ENCODE results near the gene DNAJB8.

Gene DNAJB8

DNA sequence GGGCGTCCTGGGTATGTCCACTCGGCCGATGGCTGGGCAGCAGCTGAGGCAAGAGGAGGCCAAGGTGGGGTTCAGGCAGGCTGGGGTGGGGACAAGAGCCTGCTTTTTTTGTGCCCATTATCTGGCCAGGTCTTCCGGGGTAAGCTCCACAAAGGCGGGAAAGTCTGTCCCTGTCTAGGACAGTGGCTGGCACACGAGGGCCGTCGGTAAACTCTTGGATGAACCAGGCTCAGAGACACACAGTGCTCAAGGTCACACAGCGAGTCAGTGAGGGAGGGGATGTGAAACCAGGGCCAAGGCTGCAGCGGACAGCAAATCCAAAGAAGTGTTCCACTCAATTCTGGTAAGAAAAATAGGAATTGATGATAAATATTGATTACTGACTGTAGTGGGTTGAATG, 2.9 kb downstream of the DNAJB8 start:
- no peak for DNase-seq

DNA sequence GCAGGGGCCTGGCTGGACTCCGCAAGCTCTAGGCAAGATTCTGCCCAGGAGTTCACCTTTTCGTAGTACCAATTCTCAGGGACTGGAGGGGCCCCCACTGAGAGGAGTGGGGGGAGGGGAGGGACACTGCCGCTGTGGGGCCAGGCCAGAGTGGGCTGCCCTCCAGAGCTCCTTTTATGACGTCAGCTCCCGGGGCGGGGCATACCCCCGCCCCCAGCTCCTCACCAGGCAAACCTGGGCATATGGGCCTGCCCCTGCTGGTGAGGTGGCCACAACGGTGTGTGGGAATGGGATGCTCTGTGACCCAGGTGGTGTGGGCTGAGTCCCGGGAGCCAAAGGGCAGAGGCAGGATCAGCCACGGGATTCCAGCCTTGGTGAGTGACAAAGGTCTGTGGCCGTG, 3.3 kb downstream of the DNAJB8 start:
- DNase-seq = no peak

DNA sequence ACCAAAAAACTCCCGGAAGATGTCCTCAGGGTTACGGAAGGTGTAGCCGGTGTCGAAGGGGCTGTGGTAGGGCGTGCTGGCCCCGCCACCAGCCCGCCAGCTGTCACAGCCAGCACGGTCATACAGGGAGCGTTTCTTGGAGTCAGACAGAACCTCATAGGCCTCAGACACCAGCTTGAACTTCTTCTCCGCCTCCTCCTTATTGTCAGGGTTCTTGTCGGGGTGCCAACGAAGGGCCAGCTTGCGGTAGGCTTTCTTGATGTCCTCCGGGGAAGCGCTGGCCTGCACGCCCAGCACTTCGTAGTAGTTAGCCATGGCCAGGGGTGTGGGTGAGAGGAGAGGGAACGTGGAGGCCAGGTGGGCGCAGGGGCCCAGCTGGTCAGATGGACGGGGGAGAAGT, 3.8 kb downstream of the DNAJB8 start:
- no peak for DNase-seq

DNA sequence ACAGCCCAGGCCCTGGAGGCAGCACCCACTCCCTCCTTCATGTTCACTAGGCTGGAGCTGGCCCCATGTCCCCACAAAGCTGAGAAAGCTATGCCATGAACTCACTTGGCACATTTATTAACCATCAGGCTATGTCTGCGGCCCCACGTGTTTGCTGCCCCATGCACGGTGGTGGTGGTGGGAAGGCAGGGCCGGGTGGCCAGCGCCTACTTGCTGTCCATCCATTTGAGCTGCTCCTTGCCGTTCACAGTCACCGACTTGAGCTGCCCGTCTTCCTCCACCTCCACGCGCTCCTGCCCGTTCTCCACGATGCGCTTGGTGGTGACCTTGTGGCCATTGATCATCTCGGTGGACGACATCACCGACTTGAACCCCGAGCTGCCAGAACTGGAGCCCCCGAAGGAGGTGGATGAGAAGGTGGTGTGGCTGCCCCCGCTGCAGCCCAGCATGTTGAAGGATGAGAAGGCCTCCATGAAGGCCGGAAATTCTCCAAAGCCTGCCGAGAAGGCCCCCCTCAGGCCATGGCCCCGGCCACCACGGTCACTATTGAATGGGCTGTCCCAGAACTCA, 4.3 kb downstream of the DNAJB8 start:
- DNase-seq = no peak

DNA sequence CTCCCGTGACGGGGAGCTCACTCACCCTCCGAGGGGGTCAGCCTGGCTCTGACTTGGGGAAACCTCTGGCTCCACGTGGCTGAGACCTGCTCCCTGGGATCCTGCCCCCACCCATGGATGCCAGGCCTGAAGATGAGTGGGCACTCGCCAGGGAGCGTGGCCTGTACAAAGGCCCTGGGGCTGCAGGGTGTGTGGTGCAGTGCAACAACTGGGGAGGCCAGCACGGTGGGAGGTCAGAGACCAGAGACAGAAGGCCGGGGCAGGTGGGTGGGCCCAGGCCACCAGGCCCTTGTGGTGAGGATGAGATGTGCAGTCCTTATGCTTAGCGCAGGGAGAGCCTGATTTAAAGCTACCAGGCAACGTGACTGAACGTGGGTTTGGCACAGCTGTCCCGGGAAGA, 5.0 kb downstream of the DNAJB8 start:
- no peak for DNase-seq

DNA sequence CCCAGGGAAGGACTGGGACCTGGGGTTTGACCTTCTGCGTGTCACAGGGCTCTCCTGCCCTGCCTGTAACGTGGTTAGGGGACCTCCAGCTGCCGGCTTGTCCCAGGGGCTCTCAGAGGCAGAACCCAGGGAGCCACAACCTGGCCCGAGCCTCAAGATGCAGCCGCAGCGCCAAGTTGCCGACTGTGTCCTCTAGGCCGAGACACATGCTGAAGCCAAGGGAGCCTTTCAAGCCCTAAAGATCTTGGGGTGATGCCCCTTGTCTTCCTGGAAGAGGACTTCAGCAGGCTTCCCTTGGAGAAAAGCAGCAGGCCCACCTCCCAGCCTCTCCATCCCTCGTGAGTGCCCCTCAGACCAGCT, 7.2 kb downstream of the DNAJB8 start:
- no peak for DNase-seq

DNA sequence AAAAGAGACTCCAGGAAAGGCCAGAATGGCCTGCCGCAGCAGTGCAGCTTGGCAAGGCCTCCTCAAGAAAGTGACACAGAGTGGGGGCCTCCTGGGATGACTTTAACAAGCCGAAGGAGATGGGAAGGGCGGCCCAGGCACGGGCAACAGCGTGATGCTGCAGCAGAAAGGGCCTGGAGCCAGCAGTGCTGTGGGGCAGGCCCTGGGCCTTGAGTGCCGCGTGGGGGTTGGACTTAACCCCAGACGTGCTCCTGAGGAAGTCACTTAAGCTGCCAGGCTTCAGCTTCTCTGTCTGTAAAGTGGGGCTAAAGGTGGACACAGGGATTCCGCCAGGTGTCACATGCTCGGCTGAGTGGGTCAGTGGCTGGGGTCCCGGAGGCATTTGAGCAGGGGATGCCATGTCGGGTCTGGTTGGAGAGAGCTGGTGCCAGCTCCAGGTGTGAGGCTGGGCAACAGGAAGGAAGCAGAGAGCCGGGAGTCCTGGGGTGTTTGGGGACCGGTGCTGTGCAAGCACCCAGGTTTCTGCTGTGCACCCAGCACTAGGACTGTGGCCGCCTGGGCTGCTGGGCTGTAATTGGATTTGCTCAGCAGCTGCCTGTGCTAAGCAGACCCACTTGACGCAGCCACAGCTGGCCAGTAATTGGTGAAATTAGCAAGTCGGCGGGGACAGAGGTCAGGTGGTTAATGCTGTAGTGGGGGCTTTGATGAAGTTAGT, 7.8 kb downstream of the DNAJB8 start:
- no peak for DNase-seq

DNA sequence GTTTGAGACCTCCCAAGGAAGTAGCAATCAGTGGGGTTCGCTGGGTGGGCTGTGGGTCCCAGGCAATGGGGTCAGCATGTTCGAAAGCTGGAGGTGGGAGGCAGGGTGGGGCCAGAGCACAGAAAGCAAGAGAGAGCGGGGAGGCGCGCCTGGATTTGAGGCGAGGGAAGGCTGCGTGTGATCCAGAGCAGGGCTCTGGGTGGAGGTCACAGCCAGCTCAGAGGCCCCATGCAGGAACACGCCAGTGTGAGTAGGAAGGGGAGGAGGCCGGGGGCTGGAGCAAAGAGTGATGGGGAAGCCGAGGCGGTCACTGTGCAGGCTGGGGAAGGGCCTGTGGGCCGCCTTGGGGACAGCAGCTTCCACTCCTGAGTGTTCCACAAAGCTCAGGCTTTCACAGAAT, 8.8 kb downstream of the DNAJB8 start:
- DNase-seq = no peak

DNA sequence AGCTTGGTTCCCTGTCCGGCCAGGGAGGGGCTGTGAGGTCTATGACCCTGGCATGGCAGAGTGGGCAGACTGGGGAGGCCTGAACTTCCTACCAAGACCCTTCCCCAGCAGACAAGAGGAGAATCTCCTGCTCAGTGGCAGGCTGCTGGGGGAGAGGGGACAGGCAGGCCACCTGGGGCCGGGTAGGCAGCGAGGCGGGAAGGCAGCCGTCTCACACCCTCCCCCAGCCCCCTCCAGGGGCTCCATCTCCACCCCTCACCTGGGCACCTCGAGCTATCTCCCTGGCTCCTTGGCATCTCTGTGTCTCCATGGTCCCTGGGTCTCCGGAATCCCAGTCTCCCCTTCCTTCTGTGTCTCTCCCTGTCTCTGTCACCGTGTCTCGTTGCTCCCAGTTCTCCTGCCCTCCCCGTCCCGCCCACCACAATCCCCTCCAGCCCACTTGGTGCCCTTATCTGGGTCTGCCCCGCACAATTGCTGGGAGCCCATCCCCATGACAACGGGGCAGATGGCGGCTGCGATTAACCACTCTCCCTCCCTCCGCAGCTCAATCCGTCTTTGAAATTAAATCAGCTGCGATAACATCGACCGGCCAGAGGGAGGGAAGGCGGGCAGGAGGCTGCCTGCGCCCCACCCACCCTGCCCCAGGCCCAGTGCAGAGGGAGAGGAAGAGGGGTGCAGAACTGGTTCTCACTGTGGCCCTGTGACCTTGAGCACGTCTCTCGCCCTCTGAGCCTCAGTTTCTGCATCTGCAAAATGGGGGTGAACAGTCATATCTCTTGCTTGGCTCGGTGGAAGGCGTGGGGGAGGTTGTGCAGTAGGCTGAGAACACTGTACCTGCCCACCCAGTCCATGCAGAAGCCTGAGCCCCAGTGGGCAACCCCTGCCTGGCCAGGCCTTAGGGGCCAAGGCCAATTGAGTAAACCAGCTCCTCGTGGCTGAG, 9.6 kb downstream of the DNAJB8 start:
- DNase-seq = no peak

DNA sequence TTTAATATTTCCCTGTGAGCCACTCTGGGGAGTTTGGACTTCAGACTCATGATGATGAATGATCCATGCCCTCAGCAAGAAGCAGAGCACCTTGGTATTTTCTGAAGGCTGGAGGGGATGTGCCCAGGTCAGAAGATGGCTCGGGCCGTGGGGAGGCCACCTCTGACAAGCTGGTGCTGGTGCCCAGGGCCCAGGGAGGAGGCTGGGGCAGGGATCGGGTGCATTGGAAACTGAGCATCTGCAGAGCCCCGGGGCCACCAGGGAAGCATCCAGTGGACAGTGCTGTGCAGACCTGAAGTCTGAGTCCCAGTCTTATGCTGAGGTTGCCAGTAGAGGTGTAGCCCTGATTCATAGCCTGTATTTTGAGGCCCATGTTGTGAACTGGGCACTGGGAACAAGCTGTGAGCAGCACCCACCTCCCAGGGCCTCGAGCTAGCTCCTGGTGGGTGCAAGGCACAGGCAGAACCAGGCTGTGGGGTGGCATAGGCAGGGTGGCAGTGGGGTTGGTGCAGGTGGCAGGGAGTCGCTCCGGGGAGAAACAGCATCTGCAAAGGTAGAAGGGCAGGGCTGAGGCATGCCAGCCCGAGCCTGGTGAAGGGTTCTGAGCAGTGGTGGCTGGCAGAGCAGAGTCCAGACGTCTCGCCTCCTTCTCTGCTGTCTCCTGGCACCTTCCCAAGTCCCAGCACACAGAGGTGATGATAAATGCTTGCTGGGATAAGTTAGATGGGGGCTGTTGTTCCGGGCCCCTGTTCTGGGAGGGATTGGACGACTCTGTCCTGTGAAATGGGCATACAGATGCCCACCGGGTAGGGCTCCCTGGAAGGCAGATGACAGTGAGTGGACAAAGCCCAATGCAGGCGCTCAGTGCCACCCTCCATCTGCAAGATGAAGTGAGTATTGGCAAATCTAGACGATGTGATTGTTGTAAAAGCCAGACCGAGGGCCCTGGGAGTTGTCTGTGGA, 10.6 kb downstream of the DNAJB8 start:
- DNase-seq = no peak

DNA sequence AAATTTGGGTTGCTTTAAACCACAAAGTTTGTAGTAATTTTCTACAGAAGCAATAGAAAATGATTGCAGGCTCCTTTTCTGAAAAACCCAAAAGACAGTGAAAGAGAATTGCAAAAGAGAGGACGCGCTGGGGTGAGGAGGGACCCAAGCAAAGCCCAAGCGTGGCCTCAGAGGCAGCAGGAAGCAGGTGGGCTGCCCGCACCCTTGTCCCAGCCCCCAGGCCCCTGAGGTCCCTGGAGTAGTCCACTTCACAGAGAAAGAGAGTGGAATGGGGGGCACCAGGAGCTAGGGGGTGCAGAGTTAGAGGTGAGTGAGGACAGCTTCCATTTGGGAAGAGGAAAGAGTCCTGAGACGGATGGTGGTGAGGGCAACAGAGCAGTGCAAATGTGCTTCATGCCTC, 11.6 kb downstream of the DNAJB8 start:
- DNase-seq = no peak

DNA sequence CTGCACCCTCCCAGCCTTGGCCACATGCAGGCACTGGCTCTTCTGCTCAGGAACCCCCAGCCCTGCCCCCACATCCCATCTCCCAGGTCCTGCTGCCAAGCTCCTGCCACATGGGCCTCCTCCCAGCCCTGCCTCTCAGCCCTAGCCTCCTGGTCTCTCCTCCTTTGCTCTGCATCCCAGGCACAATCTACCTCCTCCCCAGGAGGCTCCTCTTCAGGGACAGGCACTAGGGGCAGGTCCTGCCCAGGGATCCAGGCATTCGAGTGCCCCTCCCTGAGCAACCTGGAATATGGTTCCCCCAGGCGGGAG, 12.4 kb downstream of the DNAJB8 start:
- no peak for DNase-seq

DNA sequence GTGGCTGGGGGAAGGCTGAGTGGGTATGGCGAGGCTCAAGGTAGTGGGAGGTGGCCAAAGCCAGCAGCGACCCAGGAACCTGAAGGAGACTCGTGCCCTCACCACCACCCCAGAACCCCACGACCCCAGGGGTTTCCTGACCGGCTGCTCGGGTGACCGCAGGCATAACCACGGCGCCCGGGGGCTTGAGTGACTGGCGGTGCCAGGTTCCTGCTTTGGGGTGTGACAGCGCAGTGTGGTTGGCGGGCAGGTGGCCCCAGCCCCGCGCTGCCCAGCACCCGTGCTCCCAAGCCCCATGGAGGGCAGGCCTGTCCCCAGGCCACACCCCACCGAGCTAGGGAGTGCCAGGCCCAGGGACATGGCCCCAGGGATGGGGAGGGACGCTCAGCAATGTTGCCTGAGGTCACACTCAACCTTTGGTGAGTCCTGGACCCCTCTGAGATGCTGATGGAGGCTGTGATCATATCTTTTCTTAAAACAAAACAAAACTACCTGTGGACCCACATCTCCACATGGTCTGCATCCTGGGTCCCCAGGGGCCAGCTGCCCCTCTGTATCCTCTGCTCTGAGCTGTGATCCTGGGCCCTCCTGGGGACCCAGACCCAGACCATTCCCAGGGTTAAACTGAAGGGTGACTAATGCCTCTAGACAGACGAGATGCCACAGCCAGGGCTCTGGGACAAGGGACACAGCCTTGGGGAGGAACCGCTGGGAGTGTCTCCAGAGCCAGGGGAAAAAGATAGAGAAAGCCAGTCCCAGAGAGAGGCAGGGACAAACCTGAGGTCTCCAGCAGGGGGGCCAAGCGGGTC, 13.0 kb downstream of the DNAJB8 start:
- DNase-seq = no peak

DNA sequence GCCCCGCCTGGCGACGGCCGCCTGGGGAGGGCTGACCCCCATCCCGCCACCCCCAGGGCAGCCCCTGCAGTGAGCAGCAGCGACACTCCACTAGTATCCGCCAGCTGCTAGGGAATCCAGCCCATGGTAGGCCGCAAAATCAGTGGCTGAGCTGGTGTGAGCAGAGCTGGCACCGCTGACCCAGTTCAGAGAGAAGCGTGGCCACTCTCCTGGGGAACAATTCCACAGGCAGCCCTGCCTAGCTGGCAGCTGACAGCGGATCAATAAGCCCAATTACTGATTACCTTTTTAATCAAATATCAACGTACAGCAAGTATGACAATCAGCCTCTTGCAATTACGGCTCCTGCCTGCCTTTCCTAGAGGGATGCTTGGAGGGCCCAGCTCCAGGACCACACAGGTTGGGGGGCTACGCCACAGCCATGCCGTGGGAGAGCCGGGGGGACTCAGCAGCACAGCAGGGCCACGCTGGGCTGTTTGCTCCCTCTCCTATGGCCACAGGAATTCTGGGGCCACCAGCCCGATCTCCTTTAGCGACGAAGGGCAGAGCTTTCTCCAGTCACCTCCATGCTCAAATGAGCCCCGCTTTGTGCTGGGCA, 13.9 kb downstream of the DNAJB8 start:
- DNase-seq = no peak

DNA sequence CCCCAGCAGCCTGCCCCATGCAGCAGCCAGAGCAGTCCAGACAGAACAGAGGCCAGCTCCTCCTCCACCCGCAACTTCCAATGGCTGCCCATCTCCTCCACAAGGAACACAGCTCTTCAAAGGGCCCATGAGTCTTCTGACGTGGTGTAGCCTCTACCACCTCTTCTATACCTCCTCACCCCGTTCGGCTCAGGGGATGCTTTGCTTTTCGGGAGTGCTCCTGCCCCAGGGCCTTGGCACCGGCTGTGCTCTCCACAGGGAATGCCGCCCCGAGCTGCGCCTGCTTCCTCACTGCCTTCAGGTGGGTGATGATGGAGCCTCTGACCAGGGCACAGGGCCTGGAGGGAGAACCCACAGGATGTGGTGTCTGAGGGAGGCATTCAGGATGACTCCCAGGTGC, 14.6 kb downstream of the DNAJB8 start:
- no peak for DNase-seq

DNA sequence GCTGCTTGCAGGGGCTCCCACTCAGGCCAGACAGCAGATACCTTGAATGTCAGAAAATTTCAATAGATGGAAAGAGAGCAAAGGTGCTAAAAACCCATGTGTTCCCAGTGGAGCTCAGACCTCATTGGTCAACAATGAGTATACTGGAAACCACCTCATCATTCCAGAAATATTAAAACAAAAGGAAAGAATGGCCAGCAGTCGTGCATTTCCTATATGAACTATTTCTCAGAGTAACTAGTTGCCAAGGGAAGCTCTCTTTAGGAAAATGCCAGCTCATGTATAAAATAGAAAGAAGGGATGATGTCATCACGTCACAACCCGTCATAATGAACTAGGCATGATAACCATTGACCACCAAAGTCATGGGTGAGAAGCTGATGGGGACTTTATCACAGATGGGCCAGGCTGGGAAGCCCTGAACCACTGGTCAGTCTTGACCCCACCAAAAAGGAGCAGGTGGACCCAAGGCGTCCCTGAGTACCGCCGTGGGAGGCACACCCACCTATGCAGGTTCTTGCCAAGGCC, 17.5 kb downstream of the DNAJB8 start:
- no peak for DNase-seq

DNA sequence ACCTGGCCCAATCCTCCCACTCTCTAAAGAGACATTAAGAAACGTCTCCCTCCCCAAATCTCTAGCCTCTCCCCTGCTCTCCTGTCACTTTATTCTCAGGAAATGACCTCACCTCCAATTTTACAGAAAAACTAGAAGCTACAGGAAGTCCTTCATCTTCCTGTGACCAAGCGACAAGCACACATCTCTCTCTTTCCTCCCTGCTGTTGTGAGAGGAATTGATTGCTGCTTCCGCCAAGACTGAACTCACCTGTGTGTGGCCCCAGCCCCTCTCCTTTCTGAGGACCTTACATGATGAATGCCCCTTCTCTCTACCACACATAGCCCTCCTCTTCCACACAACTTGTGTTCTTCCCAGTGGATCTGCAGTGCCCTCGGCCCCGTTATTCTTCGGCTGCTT, 18.2 kb downstream of the DNAJB8 start:
- no peak for DNase-seq

DNA sequence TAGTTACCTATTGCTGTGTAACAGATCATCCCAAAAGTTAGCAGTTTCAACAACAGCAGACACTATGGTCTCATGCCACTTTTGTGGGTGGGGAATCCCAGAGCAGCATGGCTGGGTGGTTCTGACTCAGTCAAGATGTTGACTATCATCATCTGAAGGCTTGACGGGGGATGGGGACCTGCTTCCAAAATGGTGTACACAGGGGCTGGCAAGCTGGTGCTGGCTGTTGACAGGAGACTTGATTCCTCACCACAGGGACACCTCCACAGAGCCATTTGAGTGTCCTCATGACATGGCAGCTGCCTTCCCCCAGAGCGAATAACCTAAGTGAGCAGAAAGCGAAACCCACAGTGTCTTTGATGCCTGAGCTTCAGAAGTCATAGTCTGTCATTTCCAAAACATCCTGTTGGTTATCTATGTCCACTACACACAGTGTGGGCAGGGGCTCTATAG, 19.1 kb downstream of the DNAJB8 start:
- no peak for DNase-seq

DNA sequence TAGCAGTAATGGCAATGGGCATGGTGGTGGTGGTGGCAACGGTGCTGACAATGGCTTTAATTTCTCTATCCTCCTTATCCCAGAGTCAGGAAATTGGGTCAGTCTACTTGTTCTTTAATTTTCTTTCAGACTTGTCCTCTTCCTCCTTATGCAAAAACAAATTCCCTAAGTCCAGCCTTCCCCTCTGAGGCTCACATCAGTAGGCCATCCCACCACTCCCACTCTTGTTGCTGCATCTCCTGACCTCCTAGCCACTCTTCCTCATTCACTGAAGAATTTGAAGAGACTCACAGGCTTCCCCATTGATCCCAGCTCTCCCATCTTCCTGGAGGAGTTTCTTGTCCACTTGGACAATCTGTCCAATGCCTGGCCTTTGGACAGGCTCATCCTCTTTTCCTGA, 19.9 kb downstream of the DNAJB8 start:
- no peak for DNase-seq

DNA sequence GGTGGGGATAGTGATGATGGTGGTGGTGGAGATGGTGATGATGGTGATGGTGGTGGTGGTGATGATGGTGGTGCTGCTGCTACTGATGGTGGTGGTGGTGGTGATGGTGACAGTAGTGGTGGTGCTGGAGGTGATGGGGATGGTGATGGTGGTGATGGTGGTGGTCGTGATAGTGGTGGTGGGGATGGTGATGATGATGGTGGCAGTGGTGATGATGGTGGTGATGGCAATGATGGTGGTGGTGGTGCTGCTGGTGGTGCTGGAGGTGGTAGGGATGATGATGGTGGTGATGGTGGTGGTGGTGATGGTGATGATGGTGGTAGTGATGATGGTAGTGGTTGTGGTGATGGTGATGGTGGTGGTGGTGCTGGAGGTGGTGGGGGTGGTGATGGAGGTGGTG, 21.3 kb downstream of the DNAJB8 start:
- DNase-seq = no peak

DNA sequence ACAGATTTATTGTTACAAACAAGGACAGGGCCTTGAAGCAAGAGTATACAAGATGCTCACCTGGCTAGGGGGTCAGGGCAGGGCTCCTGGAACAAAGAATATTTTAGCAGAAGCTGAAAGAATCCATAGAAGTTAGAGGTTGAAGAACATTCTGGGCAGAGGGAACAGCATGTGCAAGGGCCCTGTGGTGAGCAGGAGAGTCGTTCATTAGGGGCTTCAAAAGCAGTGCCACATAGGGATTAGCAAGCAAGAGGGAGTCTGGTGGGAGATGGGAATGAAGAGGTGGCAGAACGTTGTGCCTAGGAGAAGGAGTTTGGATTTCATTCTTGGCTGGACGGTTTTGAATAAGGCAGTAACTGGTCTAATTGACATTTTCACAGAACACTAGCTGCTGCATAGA, 22.9 kb downstream of the DNAJB8 start:
- no peak for DNase-seq

DNA sequence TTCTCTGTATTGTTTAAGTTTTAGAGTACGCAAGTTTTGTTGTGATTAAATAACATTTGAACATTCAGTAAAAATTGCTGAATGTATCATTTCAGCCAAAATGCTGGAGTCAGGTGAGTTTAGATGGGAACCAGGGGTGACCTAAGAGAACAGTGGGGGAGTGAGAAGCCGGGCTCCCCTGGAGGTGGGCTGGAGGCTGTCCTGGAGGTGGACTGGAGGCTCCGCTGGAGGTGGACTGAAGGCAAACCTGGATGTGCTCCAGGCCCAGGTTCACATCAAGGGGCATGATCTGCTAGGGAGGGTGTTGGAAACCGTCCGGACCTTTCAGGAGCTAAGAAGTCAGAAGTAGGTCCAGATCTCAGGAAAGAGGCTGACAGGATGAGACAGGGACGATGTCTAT, 23.7 kb downstream of the DNAJB8 start:
- DNase-seq = no peak

Measured in NCI-H1105 (cell line).